HepG2 (cell line): ENCODE results near the gene GCH1.

Experiments
- POLR2A ChIP-seq, 2 experiments: IDR thresholded peaks; 2 replicates each; pipeline ENCODE4 v1.6.1; 2011; ENCODE audit warnings: low read depth in 2 of 2, low read length in 2 of 2, mild to moderate bottlenecking in 1 of 2, moderate library complexity in 1 of 2; ENCODE audit not compliant: insufficient read depth in 1 of 2
- TOPORS ChIP-seq: sonication (generic); formaldehyde crosslinking; IDR thresholded peaks from 2 replicates; pipeline ENCODE4 v1.8.0; 2023; ENCODE audit warnings: mild to moderate bottlenecking, missing genetic modification reagents

GRCh38 chr14:54809767-54810166 is 92.9 kb downstream of the GCH1 start:
- no peak for TF ChIP-seq POLR2A (IDR thresholded peaks at IDR 0.05; ENCODE audit: insufficient read depth in 1 of 2, low read depth in 2 of 2, low read length in 2 of 2)
- no peak for TF ChIP-seq TOPORS (CRISPR knock-in tag)
